Endodermal cell (in vitro differentiated cells): ENCODE data around the gene CCNJL. TPM values are rescaled to one million over a fixed set of nuclear protein-coding genes. Genes with fewer than 3 reads are reported as not detected.

Source experiments
- DNase-seq: peaks from one replicate; pipeline ENCODE4 v3.0.0-alpha.2; 2017
- H3K27ac ChIP-seq: 2 replicates; pipeline ENCODE4 v1.5.1; 2013; ENCODE audit warnings: mild to moderate bottlenecking, low read depth, low read length, moderate library complexity
- H3K27me3 ChIP-seq: 2 replicates; pipeline ENCODE4 v1.6.1; 2013; ENCODE audit warnings: mild to moderate bottlenecking, low read length, moderate library complexity; ENCODE audit not compliant: insufficient read depth, control insufficient read depth, poor library complexity, severe bottlenecking
- H3K36me3 ChIP-seq: 2 replicates; pipeline ENCODE4 v1.7.0; 2013; ENCODE audit warnings: mild to moderate bottlenecking, low read length, moderate library complexity; ENCODE audit not compliant: control insufficient read depth, insufficient read depth
- H3K4me1 ChIP-seq: one replicate; pipeline ENCODE4 v1.7.0; 2013; ENCODE audit warnings: low read length; ENCODE audit not compliant: control insufficient read depth, insufficient read depth
- H3K4me3 ChIP-seq: 2 replicates; pipeline ENCODE4 v1.5.1; 2013; ENCODE audit warnings: mild to moderate bottlenecking, low read length, moderate library complexity
- H3K9ac ChIP-seq: 2 replicates; pipeline ENCODE4 v1.6.1; 2013; ENCODE audit warnings: mild to moderate bottlenecking, low read length, moderate library complexity; ENCODE audit not compliant: poor library complexity, severe bottlenecking; ENCODE audit errors: extremely low read depth
- H3K9me3 ChIP-seq: 2 replicates; pipeline ENCODE4 v1.6.1; 2013; ENCODE audit warnings: mild to moderate bottlenecking, low read length, moderate library complexity; ENCODE audit not compliant: control insufficient read depth
- H3K27ac Mint-ChIP-seq: 2 replicates; pipeline ENCODE4 v1.8.0; 2020; ENCODE audit warnings: mixed read lengths
- H3K27me3 Mint-ChIP-seq: 2 replicates; pipeline ENCODE4 v1.8.0; 2021; ENCODE audit warnings: mild to moderate bottlenecking, mixed read lengths; ENCODE audit not compliant: insufficient read depth
- H3K36me3 Mint-ChIP-seq: 2 replicates; pipeline ENCODE4 v1.8.0; 2020; ENCODE audit warnings: low read depth, mixed read lengths
- H3K4me1 Mint-ChIP-seq: 2 replicates; pipeline ENCODE4 v1.8.0; 2020; ENCODE audit warnings: mixed read lengths
- H3K4me3 Mint-ChIP-seq: 2 replicates; pipeline ENCODE4 v1.8.0; 2020; ENCODE audit warnings: mild to moderate bottlenecking, moderate library complexity, mixed read lengths
- H3K9me3 Mint-ChIP-seq: 2 replicates; pipeline ENCODE4 v1.8.0; 2020; ENCODE audit warnings: mild to moderate bottlenecking, mixed read lengths
- CTCF ChIP-seq: fragments of 200-600 bp; sonication (generic); conservative IDR thresholded peaks from 2 replicates; pipeline ENCODE4 v1.5.0; 2021; ENCODE audit warnings: antibody characterized with exemption, mild to moderate bottlenecking
- WGBS, 2 experiments: methylation state at CpG; one replicate each; pipeline versions ENCODE4 v1.1.5 to v1.1.7; 2013; ENCODE audit warnings: missing lambda C conversion rate in 2 of 2, mixed read lengths in 1 of 2; ENCODE audit not compliant: insufficient coverage in 1 of 2, insufficient read length in 1 of 2; 5-methylcytosine and 5-hydroxymethylcytosine counted together
- total RNA-seq, 2 donors: library from RNA; stranded (reverse); fragmentation: NEBNext Ultra II Directional in 1 of 2; extraction: Animal tissue kit (Norgen Biotek cat#: 25700) in 1 of 2; gene quantifications; 2 replicates in 1 of 2; 3 replicates in 1 of 2; pipeline ENCODE4 v1.2.1, GENCODE V29; 2021

Gene CCNJL
- total RNA-seq, 2 donors from 2014 or later: 14.1 to 18.7 TPM

DNA sequence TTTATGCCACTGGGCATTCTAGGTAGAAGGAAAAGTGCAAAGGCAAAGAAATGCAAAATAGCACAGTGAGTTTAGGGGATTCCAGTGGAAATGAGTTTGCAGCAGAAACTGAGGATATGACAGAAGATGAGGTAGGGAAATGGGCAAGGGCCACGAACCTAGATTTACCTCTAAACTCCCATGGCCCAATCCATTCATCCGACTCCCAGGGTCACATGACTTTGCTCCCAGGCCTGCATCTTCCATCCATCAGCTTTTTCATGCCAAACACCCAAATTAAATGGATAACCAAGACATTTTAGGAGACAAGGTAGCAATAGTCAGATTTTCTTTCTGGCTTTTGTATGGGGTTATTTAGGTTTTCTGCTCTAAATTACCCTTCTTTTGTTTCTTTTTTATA is 105.3 kb downstream of the CCNJL start:
- no peak overlapping the region for H3K27ac ChIP-seq
- peaks cover 16% of the 10 kb centered on the region for H3K27me3 Mint-ChIP-seq
- WGBS, 2 experiments: 90% methylated on average over 2 of the region's 2 CpGs; no CpG with 5 or more reads in 1 of the 2 experiments
- no peaks in the 10 kb centered on the region for H3K36me3 Mint-ChIP-seq
- DNase-seq: no peak
- no peak overlapping the region for H3K27ac Mint-ChIP-seq
- H3K27me3 ChIP-seq: no peaks in the 10 kb centered on the region
- no peak overlapping the region for H3K4me3 ChIP-seq
- no peaks in the 10 kb centered on the region for H3K9me3 ChIP-seq
- no peaks in the 10 kb centered on the region for H3K36me3 ChIP-seq
- H3K9me3 Mint-ChIP-seq: no peaks in the 10 kb centered on the region
- H3K9ac ChIP-seq: no peak overlapping the region
- peaks cover 10% of the 10 kb centered on the region for H3K4me1 ChIP-seq
- H3K4me1 Mint-ChIP-seq: peaks cover 21% of the 10 kb centered on the region
- no peak for TF ChIP-seq CTCF
- no peak overlapping the region for H3K4me3 Mint-ChIP-seq

Other genes with a start within 250 kb of the CCNJL start
- 10 to 100 TPM; 51.0 to 52.6 TPM for gene PWWP2A, start 193.1 kb downstream of the CCNJL start, total RNA-seq
- gene FABP6, start 83.1 kb downstream of the CCNJL start, total RNA-seq: 1 to 10 TPM in 1 of 2 donors, under 1 TPM in 1; 0.37 to 1.9 TPM
- gene C1QTNF2, start 58.1 kb upstream of the CCNJL start, total RNA-seq: not detected
- gene FAM200C, start 87.5 kb upstream of the CCNJL start, total RNA-seq: 1 to 10 TPM; 2.4 to 2.7 TPM
- 10 to 100 TPM; 36.8 to 47.5 TPM for gene SLU7, start 106.5 kb upstream of the CCNJL start, total RNA-seq
- gene PTTG1, start 109.3 kb upstream of the CCNJL start, total RNA-seq: 100 to 1,000 TPM; 121 to 162 TPM